HEK293 (cell line): ENCODE data around the gene GOLIM4.

Experiments used
- HOXA7 ChIP-seq: sonication (generic); formaldehyde crosslinking; IDR thresholded peaks from 2 replicates; pipeline ENCODE4 v1.8.1; 2022; ENCODE audit warnings: missing genetic modification reagents, borderline replicate concordance
- WT1 ChIP-seq: fragments of 450-650 bp; formaldehyde crosslinking; IDR thresholded peaks from 2 replicates; pipeline ENCODE4 v1.5.1; 2016; ENCODE audit warnings: missing biosample characterization, missing genetic modification characterization
- ZFP41 ChIP-seq: fragments of 450-650 bp; formaldehyde crosslinking; IDR thresholded peaks from 2 replicates; pipeline ENCODE4 v1.5.1; 2016; ENCODE audit warnings: missing biosample characterization, missing genetic modification characterization, borderline replicate concordance
- ZNF133 ChIP-seq: fragments of 450-650 bp; formaldehyde crosslinking; IDR thresholded peaks from 2 replicates; pipeline ENCODE4 v1.5.1; 2016; ENCODE audit warnings: missing biosample characterization, missing genetic modification characterization
- ZNF155 ChIP-seq: fragments of 450-650 bp; formaldehyde crosslinking; IDR thresholded peaks from 2 replicates; pipeline ENCODE4 v1.5.1; 2016; ENCODE audit warnings: missing biosample characterization, missing genetic modification characterization
- ZNF169 ChIP-seq: fragments of 450-650 bp; formaldehyde crosslinking; IDR thresholded peaks from 2 replicates; pipeline ENCODE4 v1.5.1; 2016; ENCODE audit warnings: missing biosample characterization, missing genetic modification characterization
- ZNF174 ChIP-seq: fragments of 450-650 bp; formaldehyde crosslinking; IDR thresholded peaks from 2 replicates; pipeline ENCODE4 v1.5.0; 2017; ENCODE audit warnings: missing biosample characterization, mild to moderate bottlenecking, missing genetic modification characterization
- ZNF366 ChIP-seq: fragments of 450-650 bp; formaldehyde crosslinking; conservative IDR thresholded peaks from 2 replicates; pipeline ENCODE4 v1.5.1; 2016; ENCODE audit warnings: missing biosample characterization, missing genetic modification characterization
- ZNF426 ChIP-seq: fragments of 450-650 bp; formaldehyde crosslinking; IDR thresholded peaks from 2 replicates; pipeline ENCODE4 v1.5.1; 2017; ENCODE audit warnings: missing biosample characterization, missing genetic modification characterization, mild to moderate bottlenecking, inconsistent platforms, moderate library complexity
- ZNF473 ChIP-seq: fragments of 450-650 bp; formaldehyde crosslinking; IDR thresholded peaks from 2 replicates; pipeline ENCODE4 v1.5.1; 2017; ENCODE audit warnings: missing biosample characterization, missing genetic modification characterization
- ZNF501 ChIP-seq: fragments of 450-650 bp; formaldehyde crosslinking; IDR thresholded peaks from 2 replicates; pipeline ENCODE4 v1.5.1; 2016; ENCODE audit warnings: missing biosample characterization, missing genetic modification characterization
- ZNF510 ChIP-seq: fragments of 450-650 bp; formaldehyde crosslinking; IDR thresholded peaks from 2 replicates; pipeline ENCODE4 v1.5.1; 2018; ENCODE audit warnings: mild to moderate bottlenecking, missing genetic modification characterization, missing biosample characterization; ENCODE audit not compliant: insufficient replicate concordance
- ZNF701 ChIP-seq: fragments of 450-650 bp; formaldehyde crosslinking; IDR thresholded peaks from 2 replicates; pipeline ENCODE4 v1.5.1; 2016; ENCODE audit warnings: missing biosample characterization, missing genetic modification characterization
- ZNF777 ChIP-seq: fragments of 450-650 bp; formaldehyde crosslinking; IDR thresholded peaks from 2 replicates; pipeline ENCODE4 v1.5.1; 2017; ENCODE audit warnings: missing biosample characterization, missing genetic modification characterization, borderline replicate concordance
- ZSCAN16 ChIP-seq: fragments of 450-650 bp; formaldehyde crosslinking; IDR thresholded peaks from 2 replicates; pipeline ENCODE4 v1.5.1; 2016; ENCODE audit warnings: missing biosample characterization, missing genetic modification characterization
- ZXDB ChIP-seq: fragments of 450-650 bp; formaldehyde crosslinking; IDR thresholded peaks from 2 replicates; pipeline ENCODE4 v1.5.1; 2016; ENCODE audit warnings: missing biosample characterization, missing genetic modification characterization
- TF ChIP-seq, protein P1 (sequence below): fragments of 450-650 bp; formaldehyde crosslinking; optimal IDR thresholded peaks from 2 replicates; pipeline ENCODE3; 2016; ENCODE audit warnings: missing biosample characterization, mild to moderate bottlenecking, missing genetic modification characterization
- TF ChIP-seq, protein P2 (sequence below): fragments of 450-650 bp; formaldehyde crosslinking; IDR thresholded peaks from 2 replicates; pipeline ENCODE4 v1.5.1; 2016; ENCODE audit warnings: missing biosample characterization, missing genetic modification characterization, borderline replicate concordance
- TF ChIP-seq, protein P3 (sequence below): fragments of 450-650 bp; formaldehyde crosslinking; IDR thresholded peaks from 2 replicates; pipeline ENCODE4 v1.5.1; 2016; ENCODE audit warnings: missing biosample characterization, missing genetic modification characterization
- TF ChIP-seq, protein P4 (sequence below): fragments of 450-650 bp; formaldehyde crosslinking; IDR thresholded peaks from 2 replicates; pipeline ENCODE4 v1.5.0; 2017; ENCODE audit warnings: missing biosample characterization, missing genetic modification characterization, borderline replicate concordance
- TF ChIP-seq, protein P5 (sequence below): fragments of 450-650 bp; formaldehyde crosslinking; IDR thresholded peaks from 2 replicates; pipeline ENCODE4 v1.5.1; 2016; ENCODE audit warnings: missing biosample characterization, missing genetic modification characterization
- TF ChIP-seq, protein P6 (sequence below): fragments of 450-650 bp; formaldehyde crosslinking; IDR thresholded peaks from 2 replicates; pipeline ENCODE4 v1.5.1; 2016; ENCODE audit warnings: missing biosample characterization, missing genetic modification characterization, low read depth
- TF ChIP-seq, protein P7 (sequence below): fragments of 450-650 bp; formaldehyde crosslinking; IDR thresholded peaks from 2 replicates; pipeline ENCODE4 v1.5.1; 2016; ENCODE audit warnings: missing biosample characterization, missing genetic modification characterization

GOLIM4 gene

DNA sequence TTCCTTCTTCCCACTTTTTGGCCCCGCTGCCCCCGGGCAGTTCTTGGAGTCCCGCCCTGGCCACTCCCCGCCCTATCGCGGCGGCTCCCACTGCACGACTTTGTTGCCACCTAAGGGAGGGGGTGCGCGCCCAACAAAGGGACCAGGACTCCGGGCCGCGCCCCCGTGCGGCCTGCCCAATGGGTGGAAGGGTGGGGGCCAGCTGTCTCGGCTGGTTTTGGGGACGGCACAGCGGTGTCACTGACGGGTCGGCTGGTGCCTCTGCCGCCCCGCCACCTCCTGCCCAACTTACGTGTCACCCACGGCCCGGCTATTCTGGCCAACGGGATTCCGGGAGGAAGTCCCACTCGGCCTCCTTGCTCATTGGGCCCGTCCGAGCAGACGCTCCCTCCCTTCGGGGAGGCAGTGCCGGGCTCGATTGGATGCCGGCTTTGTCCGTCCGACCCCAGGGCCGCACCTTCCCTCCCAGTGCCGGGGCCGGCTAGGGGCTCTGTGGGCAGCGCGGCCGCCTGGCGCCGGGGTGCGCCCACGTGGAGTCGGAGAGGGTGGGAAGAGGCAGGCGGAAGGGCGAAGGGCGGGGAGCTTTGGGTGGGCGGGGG, at the start of gene GOLIM4 (continued):
- TF ChIP-seq ZNF174 (no peak), ZNF501 (tag by site-specific recombination) (no peak), ZNF133 (tag by site-specific recombination) (no peak), ZSCAN16 (tag by site-specific recombination) (no peak), ZXDB (tag by site-specific recombination) (no peak), ZNF426 (no peak), HOXA7 (CRISPR knock-in tag) (no peak), ZNF155 (no peak), ZFP41 (tag by site-specific recombination) (no peak), WT1 (tag by site-specific recombination) (peak; percentile 22; the same call in 1 of the 2 replicates), ZNF701 (tag by site-specific recombination) (no peak), ZNF169 (tag by site-specific recombination) (no peak), ZNF777 (tag by site-specific recombination) (no peak), ZNF473 (no peak), ZNF510 (tag by site-specific recombination) (no peak), ZNF366 (tag by site-specific recombination) (no peak)
- TF ChIP-seq, protein P1, sequence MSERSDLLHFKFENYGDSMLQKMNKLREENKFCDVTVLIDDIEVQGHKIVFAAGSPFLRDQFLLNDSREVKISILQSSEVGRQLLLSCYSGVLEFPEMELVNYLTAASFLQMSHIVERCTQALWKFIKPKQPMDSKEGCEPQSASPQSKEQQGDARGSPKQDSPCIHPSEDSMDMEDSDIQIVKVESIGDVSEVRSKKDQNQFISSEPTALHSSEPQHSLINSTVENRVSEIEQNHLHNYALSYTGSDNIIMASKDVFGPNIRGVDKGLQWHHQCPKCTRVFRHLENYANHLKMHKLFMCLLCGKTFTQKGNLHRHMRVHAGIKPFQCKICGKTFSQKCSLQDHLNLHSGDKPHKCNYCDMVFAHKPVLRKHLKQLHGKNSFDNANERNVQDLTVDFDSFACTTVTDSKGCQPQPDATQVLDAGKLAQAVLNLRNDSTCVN = peak; percentile 88
- TF ChIP-seq, protein P2, sequence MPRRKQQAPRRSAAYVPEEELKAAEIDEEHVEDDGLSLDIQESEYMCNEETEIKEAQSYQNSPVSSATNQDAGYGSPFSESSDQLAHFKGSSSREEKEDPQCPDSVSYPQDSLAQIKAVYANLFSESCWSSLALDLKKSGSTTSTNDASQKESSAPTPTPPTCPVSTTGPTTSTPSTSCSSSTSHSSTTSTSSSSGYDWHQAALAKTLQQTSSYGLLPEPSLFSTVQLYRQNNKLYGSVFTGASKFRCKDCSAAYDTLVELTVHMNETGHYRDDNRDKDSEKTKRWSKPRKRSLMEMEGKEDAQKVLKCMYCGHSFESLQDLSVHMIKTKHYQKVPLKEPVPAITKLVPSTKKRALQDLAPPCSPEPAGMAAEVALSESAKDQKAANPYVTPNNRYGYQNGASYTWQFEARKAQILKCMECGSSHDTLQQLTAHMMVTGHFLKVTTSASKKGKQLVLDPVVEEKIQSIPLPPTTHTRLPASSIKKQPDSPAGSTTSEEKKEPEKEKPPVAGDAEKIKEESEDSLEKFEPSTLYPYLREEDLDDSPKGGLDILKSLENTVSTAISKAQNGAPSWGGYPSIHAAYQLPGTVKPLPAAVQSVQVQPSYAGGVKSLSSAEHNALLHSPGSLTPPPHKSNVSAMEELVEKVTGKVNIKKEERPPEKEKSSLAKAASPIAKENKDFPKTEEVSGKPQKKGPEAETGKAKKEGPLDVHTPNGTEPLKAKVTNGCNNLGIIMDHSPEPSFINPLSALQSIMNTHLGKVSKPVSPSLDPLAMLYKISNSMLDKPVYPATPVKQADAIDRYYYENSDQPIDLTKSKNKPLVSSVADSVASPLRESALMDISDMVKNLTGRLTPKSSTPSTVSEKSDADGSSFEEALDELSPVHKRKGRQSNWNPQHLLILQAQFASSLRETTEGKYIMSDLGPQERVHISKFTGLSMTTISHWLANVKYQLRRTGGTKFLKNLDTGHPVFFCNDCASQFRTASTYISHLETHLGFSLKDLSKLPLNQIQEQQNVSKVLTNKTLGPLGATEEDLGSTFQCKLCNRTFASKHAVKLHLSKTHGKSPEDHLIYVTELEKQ (tag by site-specific recombination) = no peak
- TF ChIP-seq, protein P3, sequence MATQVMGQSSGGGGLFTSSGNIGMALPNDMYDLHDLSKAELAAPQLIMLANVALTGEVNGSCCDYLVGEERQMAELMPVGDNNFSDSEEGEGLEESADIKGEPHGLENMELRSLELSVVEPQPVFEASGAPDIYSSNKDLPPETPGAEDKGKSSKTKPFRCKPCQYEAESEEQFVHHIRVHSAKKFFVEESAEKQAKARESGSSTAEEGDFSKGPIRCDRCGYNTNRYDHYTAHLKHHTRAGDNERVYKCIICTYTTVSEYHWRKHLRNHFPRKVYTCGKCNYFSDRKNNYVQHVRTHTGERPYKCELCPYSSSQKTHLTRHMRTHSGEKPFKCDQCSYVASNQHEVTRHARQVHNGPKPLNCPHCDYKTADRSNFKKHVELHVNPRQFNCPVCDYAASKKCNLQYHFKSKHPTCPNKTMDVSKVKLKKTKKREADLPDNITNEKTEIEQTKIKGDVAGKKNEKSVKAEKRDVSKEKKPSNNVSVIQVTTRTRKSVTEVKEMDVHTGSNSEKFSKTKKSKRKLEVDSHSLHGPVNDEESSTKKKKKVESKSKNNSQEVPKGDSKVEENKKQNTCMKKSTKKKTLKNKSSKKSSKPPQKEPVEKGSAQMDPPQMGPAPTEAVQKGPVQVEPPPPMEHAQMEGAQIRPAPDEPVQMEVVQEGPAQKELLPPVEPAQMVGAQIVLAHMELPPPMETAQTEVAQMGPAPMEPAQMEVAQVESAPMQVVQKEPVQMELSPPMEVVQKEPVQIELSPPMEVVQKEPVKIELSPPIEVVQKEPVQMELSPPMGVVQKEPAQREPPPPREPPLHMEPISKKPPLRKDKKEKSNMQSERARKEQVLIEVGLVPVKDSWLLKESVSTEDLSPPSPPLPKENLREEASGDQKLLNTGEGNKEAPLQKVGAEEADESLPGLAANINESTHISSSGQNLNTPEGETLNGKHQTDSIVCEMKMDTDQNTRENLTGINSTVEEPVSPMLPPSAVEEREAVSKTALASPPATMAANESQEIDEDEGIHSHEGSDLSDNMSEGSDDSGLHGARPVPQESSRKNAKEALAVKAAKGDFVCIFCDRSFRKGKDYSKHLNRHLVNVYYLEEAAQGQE (tag by site-specific recombination) = no peak
- TF ChIP-seq, protein P4, sequence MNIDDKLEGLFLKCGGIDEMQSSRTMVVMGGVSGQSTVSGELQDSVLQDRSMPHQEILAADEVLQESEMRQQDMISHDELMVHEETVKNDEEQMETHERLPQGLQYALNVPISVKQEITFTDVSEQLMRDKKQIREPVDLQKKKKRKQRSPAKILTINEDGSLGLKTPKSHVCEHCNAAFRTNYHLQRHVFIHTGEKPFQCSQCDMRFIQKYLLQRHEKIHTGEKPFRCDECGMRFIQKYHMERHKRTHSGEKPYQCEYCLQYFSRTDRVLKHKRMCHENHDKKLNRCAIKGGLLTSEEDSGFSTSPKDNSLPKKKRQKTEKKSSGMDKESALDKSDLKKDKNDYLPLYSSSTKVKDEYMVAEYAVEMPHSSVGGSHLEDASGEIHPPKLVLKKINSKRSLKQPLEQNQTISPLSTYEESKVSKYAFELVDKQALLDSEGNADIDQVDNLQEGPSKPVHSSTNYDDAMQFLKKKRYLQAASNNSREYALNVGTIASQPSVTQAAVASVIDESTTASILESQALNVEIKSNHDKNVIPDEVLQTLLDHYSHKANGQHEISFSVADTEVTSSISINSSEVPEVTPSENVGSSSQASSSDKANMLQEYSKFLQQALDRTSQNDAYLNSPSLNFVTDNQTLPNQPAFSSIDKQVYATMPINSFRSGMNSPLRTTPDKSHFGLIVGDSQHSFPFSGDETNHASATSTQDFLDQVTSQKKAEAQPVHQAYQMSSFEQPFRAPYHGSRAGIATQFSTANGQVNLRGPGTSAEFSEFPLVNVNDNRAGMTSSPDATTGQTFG (tag by site-specific recombination) = no peak
- TF ChIP-seq, protein P5, sequence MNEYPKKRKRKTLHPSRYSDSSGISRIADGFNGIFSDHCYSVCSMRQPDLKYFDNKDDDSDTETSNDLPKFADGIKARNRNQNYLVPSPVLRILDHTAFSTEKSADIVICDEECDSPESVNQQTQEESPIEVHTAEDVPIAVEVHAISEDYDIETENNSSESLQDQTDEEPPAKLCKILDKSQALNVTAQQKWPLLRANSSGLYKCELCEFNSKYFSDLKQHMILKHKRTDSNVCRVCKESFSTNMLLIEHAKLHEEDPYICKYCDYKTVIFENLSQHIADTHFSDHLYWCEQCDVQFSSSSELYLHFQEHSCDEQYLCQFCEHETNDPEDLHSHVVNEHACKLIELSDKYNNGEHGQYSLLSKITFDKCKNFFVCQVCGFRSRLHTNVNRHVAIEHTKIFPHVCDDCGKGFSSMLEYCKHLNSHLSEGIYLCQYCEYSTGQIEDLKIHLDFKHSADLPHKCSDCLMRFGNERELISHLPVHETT (tag by site-specific recombination) = no peak
- TF ChIP-seq, protein P6, sequence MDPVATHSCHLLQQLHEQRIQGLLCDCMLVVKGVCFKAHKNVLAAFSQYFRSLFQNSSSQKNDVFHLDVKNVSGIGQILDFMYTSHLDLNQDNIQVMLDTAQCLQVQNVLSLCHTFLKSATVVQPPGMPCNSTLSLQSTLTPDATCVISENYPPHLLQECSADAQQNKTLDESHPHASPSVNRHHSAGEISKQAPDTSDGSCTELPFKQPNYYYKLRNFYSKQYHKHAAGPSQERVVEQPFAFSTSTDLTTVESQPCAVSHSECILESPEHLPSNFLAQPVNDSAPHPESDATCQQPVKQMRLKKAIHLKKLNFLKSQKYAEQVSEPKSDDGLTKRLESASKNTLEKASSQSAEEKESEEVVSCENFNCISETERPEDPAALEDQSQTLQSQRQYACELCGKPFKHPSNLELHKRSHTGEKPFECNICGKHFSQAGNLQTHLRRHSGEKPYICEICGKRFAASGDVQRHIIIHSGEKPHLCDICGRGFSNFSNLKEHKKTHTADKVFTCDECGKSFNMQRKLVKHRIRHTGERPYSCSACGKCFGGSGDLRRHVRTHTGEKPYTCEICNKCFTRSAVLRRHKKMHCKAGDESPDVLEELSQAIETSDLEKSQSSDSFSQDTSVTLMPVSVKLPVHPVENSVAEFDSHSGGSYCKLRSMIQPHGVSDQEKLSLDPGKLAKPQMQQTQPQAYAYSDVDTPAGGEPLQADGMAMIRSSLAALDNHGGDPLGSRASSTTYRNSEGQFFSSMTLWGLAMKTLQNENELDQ (tag by site-specific recombination) = no peak
- TF ChIP-seq, protein P7, sequence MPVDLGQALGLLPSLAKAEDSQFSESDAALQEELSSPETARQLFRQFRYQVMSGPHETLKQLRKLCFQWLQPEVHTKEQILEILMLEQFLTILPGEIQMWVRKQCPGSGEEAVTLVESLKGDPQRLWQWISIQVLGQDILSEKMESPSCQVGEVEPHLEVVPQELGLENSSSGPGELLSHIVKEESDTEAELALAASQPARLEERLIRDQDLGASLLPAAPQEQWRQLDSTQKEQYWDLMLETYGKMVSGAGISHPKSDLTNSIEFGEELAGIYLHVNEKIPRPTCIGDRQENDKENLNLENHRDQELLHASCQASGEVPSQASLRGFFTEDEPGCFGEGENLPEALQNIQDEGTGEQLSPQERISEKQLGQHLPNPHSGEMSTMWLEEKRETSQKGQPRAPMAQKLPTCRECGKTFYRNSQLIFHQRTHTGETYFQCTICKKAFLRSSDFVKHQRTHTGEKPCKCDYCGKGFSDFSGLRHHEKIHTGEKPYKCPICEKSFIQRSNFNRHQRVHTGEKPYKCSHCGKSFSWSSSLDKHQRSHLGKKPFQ (tag by site-specific recombination) = no peak
